Activated naive CD4-positive, alpha-beta T cell treated with Interleukin-2 at 50 U/mL for 16 hours (primary cell): ENCODE results near the gene FRMD5.
"Not testable (repeated sequence)": the region's sequence is repeated elsewhere in the genome, so short reads cannot be mapped to it uniquely, and the experiment has no call there.

Source experiments
- DNase-seq: peaks from one replicate; pipeline ENCODE4 v3.0.0-alpha.2; 2020

Gene FRMD5

DNA sequence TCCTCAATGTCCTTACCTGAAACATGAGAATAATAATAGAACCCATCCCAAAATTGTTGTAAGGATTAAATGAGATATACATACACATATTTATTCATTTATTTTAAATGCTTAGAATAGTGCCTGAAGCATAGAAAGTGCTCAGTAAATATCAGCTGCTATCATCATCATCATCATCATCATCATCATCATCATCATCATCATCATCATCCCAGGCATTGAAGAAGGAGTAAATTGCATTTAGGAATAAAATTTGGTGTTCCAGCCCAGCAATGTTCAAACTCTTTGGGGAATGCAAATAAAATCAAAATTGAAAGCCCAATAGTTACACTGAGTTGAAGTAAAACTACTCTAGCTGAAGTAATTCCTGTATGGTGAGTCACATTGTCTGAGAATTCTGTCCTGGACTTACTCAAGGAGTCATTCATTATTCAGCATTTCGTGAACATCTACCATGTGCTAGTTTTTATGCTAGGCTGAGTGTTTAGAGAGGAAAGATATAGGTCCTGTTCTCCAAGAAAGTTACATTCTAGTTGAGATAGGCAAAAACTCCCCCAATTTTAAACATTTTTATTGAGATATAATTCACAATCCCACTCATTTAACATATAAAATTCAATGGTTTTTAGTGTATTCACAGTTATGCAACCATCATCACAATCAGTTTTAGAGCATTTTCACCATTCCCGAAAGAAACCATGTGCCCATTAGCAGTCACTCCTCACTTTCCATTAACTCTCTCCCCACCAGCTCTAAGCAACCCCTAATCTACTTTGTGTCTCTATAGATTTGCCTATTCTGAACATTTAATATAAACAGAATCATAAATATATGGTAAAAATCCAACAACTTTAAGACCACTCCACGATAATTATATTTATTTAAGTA lies 107.2 kb downstream of the FRMD5 start:
- no peak for DNase-seq

- DNase-seq, result no peak
Measured at GRCh38 chr15:44084770-44085169, 110.3 kb downstream of the FRMD5 start.

- DNase-seq, result no peak
Measured at GRCh38 chr15:44084171-44084570, 110.9 kb downstream of the FRMD5 start.

- no peak for DNase-seq
Measured at GRCh38 chr15:44082558-44083157, 112.4 kb downstream of the FRMD5 start.

- DNase-seq, result no peak
Measured at GRCh38 chr15:44081026-44082013, 113.8 kb downstream of the FRMD5 start.

- DNase-seq, result no peak
Measured at GRCh38 chr15:44075535-44075934, 119.5 kb downstream of the FRMD5 start.

DNA sequence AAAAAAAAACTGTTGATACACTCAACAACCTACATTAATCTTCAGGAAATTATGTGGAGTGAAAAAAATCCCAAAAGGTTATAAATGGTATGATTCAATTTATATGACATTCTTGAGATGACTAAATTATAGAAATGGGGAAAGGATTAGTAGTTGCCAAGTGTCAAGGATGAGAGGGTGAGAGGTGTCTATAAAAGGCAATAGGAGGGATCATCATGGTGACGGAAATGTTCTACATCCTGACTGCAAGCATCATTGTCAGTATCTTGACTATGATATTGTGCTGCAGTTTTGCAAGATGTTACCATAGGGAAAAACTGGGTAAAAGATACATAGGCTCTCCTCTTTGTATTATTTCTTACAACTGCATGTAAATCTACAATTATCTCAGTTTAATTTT lies 125.6 kb downstream of the FRMD5 start:
- DNase-seq, result no peak

- DNase-seq, result no peak
Measured at GRCh38 chr15:44068347-44068746, 126.7 kb downstream of the FRMD5 start.

DNA sequence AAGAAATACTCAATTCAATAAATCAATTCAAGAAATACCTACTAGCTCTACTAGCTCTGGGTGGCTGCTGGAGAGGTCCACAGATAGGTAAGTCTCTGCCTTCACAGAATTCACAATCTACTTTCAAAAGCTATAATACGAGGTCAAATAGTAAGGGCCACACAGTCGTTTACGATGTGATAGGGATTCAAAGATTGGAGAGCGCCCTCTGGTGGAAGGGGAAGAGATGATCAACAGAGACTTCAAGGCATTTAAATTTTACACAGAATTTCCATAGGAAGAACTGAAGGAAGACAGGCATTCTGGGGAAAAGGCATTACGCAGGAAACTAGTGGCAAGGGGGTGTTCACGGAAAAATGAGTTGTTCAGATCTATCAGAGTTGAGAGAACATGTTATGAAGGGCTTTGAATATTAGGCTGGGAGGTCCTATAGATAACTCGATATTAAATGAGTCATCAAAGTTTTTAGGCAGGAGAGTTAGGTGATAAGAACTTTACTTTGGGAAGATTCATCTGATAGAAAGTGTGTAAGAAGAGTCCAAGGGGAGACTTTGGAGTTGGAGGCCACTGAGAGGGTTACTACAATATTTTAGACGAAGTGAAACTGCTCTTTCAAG lies 128.8 kb downstream of the FRMD5 start:
- DNase-seq, result peak; percentile 40

GRCh38 chr15:44064706-44065105 lies 130.4 kb downstream of the FRMD5 start:
- no peak for DNase-seq

- no peak for DNase-seq
Measured at GRCh38 chr15:44058126-44058525, 136.9 kb downstream of the FRMD5 start.

DNA sequence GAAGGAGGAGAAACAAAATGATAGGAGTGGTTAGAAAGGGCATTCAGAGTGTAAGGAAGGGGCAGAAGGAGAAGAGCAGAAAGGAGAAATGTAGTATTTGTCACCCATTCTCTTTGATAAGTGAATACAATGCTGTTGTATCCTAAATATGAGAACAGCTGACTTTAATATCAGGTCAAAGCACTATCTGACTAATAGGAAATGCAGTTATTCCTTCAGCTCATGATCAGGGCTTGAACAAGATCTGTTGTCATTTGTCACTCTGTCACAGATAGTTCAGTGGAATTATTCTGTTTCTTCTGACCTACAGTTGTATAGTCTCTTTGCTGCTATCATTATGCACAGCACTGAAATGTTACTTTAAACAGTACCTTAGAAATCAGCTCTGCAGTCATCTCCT lies 149.4 kb downstream of the FRMD5 start:
- DNase-seq, result no peak

DNA sequence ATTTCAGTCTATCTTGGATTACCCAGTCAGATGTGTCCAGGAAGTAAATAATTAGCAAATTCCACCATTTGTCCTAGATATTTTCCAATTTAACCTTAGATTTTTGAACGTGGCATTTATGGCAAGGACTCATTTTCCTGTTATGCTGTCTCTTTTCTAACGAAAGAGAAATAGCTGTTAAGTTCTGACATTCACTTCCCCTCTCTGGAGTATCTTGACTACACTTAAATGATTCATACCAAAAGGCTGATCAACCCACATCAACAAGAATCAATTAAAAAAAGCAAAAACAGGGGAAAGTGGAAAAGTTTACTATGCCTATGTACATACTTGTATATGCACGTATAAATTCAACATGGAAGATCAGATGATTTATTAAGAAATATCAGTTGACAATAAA lies 149.9 kb downstream of the FRMD5 start:
- no peak for DNase-seq

- no peak for DNase-seq
Measured at GRCh38 chr15:44038755-44039191, 156.3 kb downstream of the FRMD5 start.

DNA sequence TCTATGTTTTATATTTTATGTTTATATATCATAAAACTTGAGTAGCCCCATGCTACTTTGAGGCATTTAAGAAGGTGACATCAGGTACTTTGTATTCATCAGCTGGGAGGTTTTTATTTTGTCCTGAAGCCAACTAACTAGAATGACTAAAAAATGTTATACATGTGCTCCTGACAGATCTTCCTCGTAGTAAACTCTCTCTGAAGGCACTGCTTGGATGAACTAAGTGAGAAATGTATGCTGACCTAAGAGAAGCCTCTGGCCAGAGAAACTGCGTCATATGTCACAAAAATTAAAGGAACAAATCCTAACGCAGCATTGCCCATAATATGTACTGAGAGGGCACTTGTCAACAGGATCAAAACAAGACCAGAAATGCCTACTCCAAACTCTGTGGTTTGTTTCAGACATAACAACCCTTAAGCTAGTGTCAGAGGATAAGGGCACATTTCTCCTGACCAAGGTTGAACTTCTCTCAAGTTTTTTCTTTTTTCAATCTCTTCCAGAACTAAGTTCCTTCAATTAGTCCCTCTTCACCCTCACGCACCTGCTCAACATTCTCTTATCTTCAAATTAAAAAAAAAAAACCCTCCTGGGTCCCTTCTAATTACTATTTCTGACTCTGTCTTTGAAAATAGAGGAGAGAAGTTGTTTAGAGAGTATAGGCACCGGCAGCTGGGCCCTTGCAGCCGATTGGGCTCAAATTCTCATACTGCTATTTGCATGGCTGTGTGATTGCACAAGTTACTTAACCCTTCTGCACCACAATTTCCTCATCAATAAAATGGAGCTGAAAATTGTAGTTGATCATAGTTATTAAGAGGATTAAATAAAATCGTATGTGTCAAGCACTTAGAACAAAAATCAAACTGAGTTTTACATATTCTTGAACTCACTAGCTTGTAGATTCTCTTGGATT lies 159.0 kb downstream of the FRMD5 start:
- DNase-seq, result no peak

DNA sequence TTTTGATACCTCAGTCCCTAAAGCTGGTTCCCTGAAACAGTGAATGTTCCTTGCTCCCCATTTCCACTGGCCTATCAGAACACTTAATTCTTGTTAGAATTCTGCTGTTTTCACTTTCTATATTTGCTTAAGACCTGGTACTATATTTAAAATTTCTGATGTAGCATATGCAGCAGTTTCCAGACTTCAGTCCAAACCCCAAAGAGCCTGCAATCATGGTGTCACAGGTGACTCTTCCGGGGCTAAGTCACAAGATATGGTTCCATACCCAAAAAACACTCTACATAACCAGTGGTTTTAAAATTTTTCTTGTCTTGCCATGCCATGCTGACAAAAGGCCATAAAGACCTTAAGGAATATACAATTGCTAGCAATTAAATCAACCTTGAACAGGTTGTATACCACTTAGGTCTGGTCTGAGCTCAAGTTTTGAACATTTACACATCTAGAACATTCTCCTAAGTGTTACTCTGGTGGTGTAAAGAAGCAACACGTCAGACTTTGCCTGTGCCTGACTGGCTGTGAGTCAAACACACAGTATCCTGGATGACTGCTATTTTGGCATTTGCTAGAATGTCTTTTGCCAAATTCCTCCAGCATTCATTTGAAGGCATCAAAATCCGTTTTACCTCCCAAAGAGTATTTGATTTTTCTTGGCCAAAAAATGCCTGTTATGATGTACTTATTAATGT lies 160.0 kb downstream of the FRMD5 start:
- DNase-seq, result no peak

DNA sequence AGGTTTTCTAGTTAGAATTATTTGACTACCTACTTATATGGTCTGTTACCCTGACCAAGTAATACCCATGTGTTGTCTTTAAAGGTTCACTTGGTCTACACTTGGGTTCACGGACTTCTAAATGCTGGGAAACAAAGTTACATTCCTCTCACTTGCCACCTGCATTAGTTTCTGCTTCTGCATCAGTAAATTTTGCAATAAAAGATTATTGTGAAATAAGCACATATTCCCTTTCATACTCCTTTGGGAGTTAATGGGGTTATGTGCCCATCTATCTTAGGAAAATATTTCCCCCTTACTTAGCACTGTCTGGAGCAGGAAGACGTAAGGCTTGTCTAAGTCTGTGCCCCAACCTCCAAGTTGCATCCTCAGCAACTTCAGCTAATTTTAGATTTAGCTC lies 160.7 kb downstream of the FRMD5 start:
- no peak for DNase-seq

GRCh38 chr15:44033894-44034293 lies 161.2 kb downstream of the FRMD5 start:
- no peak for DNase-seq

GRCh38 chr15:44032820-44033219 lies 162.3 kb downstream of the FRMD5 start:
- DNase-seq, result not testable (repeated sequence)

- DNase-seq, result no peak
Measured at GRCh38 chr15:44029940-44030568, 165.0 kb downstream of the FRMD5 start.
